ENCODE measurements around the gene OR52D1.

OR52D1 gene

GRCh38 chr11:5514841-5515240 is 26.4 kb downstream of the OR52D1 start:
- no peak for DNase-seq

GRCh38 chr11:5516599-5516998 is 28.1 kb downstream of the OR52D1 start, which contains the start of gene UBQLNL:
UBQLNL (minus strand) TSS chr11:5516699; CDS start chr11:5516441, 258 bp downstream.
- no peak for DNase-seq

GRCh38 chr11:5521540-5521939 is 33.1 kb downstream of the OR52D1 start:
- DNase-seq = no peak

- no peak for DNase-seq
Measured at GRCh38 chr11:5522308-5522707, 33.8 kb downstream of the OR52D1 start.

- DNase-seq = no peak
Measured at GRCh38 chr11:5524756-5525155, 36.3 kb downstream of the OR52D1 start.

- no peak for DNase-seq
Measured at GRCh38 chr11:5527716-5528115, 39.2 kb downstream of the OR52D1 start.

- DNase-seq = no peak
Measured at GRCh38 chr11:5528495-5528894, 40.0 kb downstream of the OR52D1 start.

GRCh38 chr11:5531053-5531831 is 42.8 kb downstream of the OR52D1 start:
- no peak for DNase-seq

GRCh38 chr11:5534046-5534445 is 45.6 kb downstream of the OR52D1 start:
- DNase-seq = no peak

GRCh38 chr11:5536482-5536881 is 48.0 kb downstream of the OR52D1 start:
- DNase-seq = no peak

Measured in activated CD4-positive, CD25-positive, alpha-beta regulatory T cell (primary cell).